Lower leg skin (tissue), 4 donors: ENCODE measurements around the gene ZNF284. TPM values are rescaled to one million over a fixed set of nuclear protein-coding genes. Genes with fewer than 3 reads are reported as not detected.
A peak's percentile ranks its signal among the peaks of the same experiment; 100 is the strongest.

Experiments used
- DNase-seq, 2 donors: peaks; one replicate each; pipeline ENCODE4 v3.0.0-alpha.2; 2019; ENCODE audit warnings: low spot score in 2 of 2
- H3K4me3 ChIP-seq: fragments of 200-600 bp; sonication (generic); 2 replicates; pipeline ENCODE4 v1.5.1; 2017; ENCODE audit warnings: mild to moderate bottlenecking, low read depth; ENCODE audit not compliant: poor library complexity, severe bottlenecking
- POLR2A ChIP-seq, 2 donors: fragments of 450-650 bp; IDR thresholded peaks; one replicate each; pipeline ENCODE4 v1.6.1; 2016 to 2017; ENCODE audit warnings: antibody characterized with exemption in 2 of 2, mild to moderate bottlenecking in 1 of 2, moderate library complexity in 1 of 2
- WGBS, 2 donors: methylation state at CpG; one replicate each; pipeline ENCODE4 v1.1.5; 2018; 5-methylcytosine and 5-hydroxymethylcytosine counted together
- intact Hi-C: fragments of 100-400 bp; cut with DNase I; formaldehyde crosslinking; loops from one replicate; pipeline ENCODE4 v1.15.0; 2023; ENCODE audit warnings: low total_unique reads
- total RNA-seq, 4 donors: library from RNA; depleted of rRNA; stranded (reverse); fragments of >200 nt; gene quantifications; one replicate each; pipeline ENCODE4 v1.1.0, GENCODE V29; 2016
- TF ChIP-seq, protein P1 (sequence below), 3 donors: fragments of 450-650 bp; IDR thresholded peaks; one replicate each; pipeline ENCODE4 v1.5.1; 2016; ENCODE audit warnings: antibody characterized with exemption in 3 of 3, mild to moderate bottlenecking in 3 of 3, moderate library complexity in 2 of 3

The ZNF284 gene
- total RNA-seq, 4 donors from 2014 or later = 2.6 to 3.4 (median 3.0) TPM

- DNase-seq = no peak
- TF ChIP-seq, protein P1, sequence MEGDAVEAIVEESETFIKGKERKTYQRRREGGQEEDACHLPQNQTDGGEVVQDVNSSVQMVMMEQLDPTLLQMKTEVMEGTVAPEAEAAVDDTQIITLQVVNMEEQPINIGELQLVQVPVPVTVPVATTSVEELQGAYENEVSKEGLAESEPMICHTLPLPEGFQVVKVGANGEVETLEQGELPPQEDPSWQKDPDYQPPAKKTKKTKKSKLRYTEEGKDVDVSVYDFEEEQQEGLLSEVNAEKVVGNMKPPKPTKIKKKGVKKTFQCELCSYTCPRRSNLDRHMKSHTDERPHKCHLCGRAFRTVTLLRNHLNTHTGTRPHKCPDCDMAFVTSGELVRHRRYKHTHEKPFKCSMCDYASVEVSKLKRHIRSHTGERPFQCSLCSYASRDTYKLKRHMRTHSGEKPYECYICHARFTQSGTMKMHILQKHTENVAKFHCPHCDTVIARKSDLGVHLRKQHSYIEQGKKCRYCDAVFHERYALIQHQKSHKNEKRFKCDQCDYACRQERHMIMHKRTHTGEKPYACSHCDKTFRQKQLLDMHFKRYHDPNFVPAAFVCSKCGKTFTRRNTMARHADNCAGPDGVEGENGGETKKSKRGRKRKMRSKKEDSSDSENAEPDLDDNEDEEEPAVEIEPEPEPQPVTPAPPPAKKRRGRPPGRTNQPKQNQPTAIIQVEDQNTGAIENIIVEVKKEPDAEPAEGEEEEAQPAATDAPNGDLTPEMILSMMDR (IDR thresholded peaks at IDR 0.05) = no peak
- TF ChIP-seq POLR2A (IDR thresholded peaks at IDR 0.05) = no peak
- H3K4me3 ChIP-seq = peak overlapping the region; percentile 37
- intact Hi-C loops = no loop called here
- 13 to 18% methylated on average over 21 of the region's 21 CpGs for WGBS, 2 donors
These were observed 21.0 kb upstream of the ZNF284 start for GRCh38 chr19:44050740-44051649.

- peak; percentile 96 to 98 for DNase-seq
- TF ChIP-seq POLR2A (IDR thresholded peaks at IDR 0.05) = no peak
- TF ChIP-seq, protein P1 (IDR thresholded peaks at IDR 0.05) = no peak
- H3K4me3 ChIP-seq = peak within 1 kb of the TSS; percentile 43
- WGBS, 2 donors = 0 to 1% methylated on average over 31 to 38 of the region's 38 CpGs
- intact Hi-C loops = no loop called here
These were observed 20.1 kb upstream of the ZNF284 start, which contains the start of gene ZNF223 for GRCh38 chr19:44051650-44052402. Gene ZNF223 (plus strand): TSS chr19:44052036. CDS start chr19:44055177, 3,141 bp downstream.

DNA sequence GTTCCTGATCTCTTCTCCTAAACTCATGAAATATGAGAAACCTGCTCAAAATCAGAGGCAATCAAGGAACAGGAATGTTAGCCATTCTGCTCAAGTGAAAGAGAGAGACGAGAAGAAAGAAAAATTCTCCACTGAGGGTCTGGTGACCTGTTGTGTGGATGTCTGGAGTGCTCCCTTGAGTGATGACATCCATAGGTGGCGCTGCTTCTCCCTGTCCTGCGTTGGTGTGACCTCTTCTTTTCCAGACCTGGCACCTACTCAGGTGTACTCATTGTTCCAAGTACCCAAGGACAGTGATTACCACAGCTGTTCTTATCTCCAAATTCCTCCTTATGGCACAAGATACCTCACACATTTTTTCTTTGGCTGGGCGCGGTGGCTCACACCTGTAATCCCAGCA is 16.1 kb upstream of the ZNF284 start:
- 90 to 96% methylated on average over 5 of the region's 5 CpGs for WGBS, 2 donors
- no peak for DNase-seq
- TF ChIP-seq, protein P1 (IDR thresholded peaks at IDR 0.05) = no peak
- no peak for TF ChIP-seq POLR2A (IDR thresholded peaks at IDR 0.05)
- intact Hi-C loops = no loop called here
- H3K4me3 ChIP-seq = no peak overlapping the region

GRCh38 chr19:44059229-44059628 is 12.7 kb upstream of the ZNF284 start:
- DNase-seq = no peak
- WGBS, 2 donors = 95 to 97% methylated on average over 2 of the region's 2 CpGs
- H3K4me3 ChIP-seq = no peak overlapping the region
- no peak for TF ChIP-seq POLR2A (IDR thresholded peaks at IDR 0.05)
- TF ChIP-seq, protein P1 (IDR thresholded peaks at IDR 0.05) = no peak
- intact Hi-C loops = no loop called here

GRCh38 chr19:44061038-44061437 is 10.9 kb upstream of the ZNF284 start:
- no peak for TF ChIP-seq POLR2A (IDR thresholded peaks at IDR 0.05)
- TF ChIP-seq, protein P1 (IDR thresholded peaks at IDR 0.05) = no peak
- intact Hi-C loops = no loop called here
- no peak for DNase-seq
- 89 to 97% methylated on average over 1 of the region's 1 CpG for WGBS, 2 donors
- H3K4me3 ChIP-seq = no peak overlapping the region
